Measurements from ENCODE around the gene CDYL. TPM values are rescaled to one million over a fixed set of nuclear protein-coding genes. Genes with fewer than 3 reads are reported as not detected.

The CDYL gene
- total RNA-seq, 1 experiment from 2014 or later, result 38.4 TPM

DNA sequence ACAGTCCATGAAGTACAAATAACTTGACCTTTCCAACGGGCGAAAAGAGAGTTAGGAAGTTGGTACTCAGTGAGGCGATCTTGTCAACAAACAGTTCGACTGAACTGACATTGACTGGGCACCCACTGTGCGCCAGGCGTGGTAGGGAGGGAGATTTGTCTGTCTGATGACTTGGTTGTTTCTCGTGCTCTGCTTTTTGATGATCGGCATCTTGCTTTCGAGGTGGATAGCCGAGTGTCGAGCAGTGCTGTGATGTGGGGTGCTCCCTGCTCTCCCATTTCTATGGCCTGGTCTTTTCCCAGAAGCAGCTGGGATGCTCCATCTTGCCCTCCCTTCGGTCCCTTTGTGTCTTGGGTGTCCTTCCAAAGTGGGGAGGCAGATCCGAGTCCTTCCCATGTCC, 197.2 kb downstream of the CDYL start:
- no peaks in the 10 kb centered on the region for H3K9me2 ChIP-seq (replicated peaks; ENCODE audit: low read length)
- ATAC-seq (no peak), DNase-seq (no peak)
- H3K27ac ChIP-seq (ENCODE audit: low read length), result no peak overlapping the region
- no peaks in the 10 kb centered on the region for H3K4me1 ChIP-seq (ENCODE audit: insufficient read depth, low read length)
- TF ChIP-seq, protein P1, sequence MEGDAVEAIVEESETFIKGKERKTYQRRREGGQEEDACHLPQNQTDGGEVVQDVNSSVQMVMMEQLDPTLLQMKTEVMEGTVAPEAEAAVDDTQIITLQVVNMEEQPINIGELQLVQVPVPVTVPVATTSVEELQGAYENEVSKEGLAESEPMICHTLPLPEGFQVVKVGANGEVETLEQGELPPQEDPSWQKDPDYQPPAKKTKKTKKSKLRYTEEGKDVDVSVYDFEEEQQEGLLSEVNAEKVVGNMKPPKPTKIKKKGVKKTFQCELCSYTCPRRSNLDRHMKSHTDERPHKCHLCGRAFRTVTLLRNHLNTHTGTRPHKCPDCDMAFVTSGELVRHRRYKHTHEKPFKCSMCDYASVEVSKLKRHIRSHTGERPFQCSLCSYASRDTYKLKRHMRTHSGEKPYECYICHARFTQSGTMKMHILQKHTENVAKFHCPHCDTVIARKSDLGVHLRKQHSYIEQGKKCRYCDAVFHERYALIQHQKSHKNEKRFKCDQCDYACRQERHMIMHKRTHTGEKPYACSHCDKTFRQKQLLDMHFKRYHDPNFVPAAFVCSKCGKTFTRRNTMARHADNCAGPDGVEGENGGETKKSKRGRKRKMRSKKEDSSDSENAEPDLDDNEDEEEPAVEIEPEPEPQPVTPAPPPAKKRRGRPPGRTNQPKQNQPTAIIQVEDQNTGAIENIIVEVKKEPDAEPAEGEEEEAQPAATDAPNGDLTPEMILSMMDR (conservative IDR thresholded peaks at IDR 0.05; ENCODE audit: low read depth, low read length), result no peak
- TF ChIP-seq EZH2 (IDR thresholded peaks at IDR 0.05; ENCODE audit: low read length, unreplicated experiment) (no peak), EZH2phosphoT487 (IDR thresholded peaks at IDR 0.05; ENCODE audit: borderline replicate concordance, low read length) (no peak)
- H4K20me1 ChIP-seq (ENCODE audit: low read length), result no peaks in the 10 kb centered on the region
- no peak overlapping the region for H3K4me2 ChIP-seq (ENCODE audit: low read length)
- H2AFZ ChIP-seq (ENCODE audit: low read length), result no peak overlapping the region
- H3K79me2 ChIP-seq (ENCODE audit: low read length), result no peaks in the 10 kb centered on the region
- no peaks in the 10 kb centered on the region for H3K9me3 ChIP-seq (ENCODE audit: low read length)
- no peaks in the 10 kb centered on the region for H3K36me3 ChIP-seq (ENCODE audit: low read depth, low read length)
- intact Hi-C loops (cut with micrococcal nuclease), result no loop called here
- no peak overlapping the region for H3K9ac ChIP-seq (ENCODE audit: low read length)
- ChIA-PET POLR2A (ENCODE audit: unreplicated experiment) (no interaction called here), CTCF (no interaction called here)
- H3K4me3 ChIP-seq (ENCODE audit: low read length), result no peak overlapping the region
- BruUV-seq (replicated peaks), result no TSS peak
- no peaks in the 10 kb centered on the region for H3F3A ChIP-seq (ENCODE audit: low read length, unreplicated experiment)
- no peaks in the 10 kb centered on the region for H3K27me3 ChIP-seq (ENCODE audit: low read length)

DNA sequence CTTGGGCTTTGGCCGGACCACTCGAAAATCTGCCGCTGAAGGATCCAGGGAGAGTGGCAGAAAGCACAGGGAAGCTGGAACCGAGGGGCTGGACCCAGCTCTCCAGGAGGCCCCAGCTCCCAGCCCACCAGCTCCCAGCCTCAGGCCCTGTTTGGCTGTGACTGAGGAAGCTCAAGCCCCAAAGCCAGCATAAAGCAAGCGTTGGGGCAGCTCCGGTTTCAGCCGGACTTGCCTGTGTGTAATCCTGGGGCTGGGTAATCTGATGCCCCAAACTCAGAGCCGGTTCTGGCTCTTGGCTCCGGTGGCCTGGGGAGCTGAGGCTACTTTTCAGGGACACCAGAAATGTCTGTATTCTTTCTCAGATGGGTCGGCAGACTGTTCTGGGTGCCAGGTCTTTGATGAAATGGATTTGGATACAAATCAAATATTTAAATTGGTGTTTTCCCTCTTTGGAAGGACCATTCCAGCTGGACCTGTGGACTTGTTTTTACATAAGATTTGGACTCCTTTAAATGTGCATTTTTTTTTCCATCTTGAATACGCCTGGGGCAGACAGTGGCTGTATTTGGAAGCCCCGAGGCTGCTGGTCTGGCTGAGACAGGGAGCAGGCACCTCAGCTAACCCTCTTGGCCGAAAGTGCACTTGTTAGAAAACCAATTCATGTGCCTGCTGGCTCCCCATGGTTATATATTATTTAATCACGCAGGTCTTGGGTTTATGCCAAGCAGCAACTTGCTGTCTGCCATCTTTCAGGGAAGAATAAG, 198.0 kb downstream of the CDYL start:
- CTCF ChIA-PET, result no interaction called here
- BruUV-seq (replicated peaks), result no TSS peak
- DNase-seq (peak; percentile 34), ATAC-seq (no peak; the same call in 1 of the 2 replicates)
- intact Hi-C loops (cut with micrococcal nuclease), result no loop called here
- no peaks in the 10 kb centered on the region for H3K4me1 ChIP-seq (ENCODE audit: insufficient read depth, low read length)
- TF ChIP-seq, protein P1 (conservative IDR thresholded peaks at IDR 0.05; ENCODE audit: low read depth, low read length), result no peak
- TF ChIP-seq EZH2phosphoT487 (IDR thresholded peaks at IDR 0.05; ENCODE audit: borderline replicate concordance, low read length) (no peak), EZH2 (IDR thresholded peaks at IDR 0.05; ENCODE audit: low read length, unreplicated experiment) (no peak)
- no peak overlapping the region for H3K4me2 ChIP-seq (ENCODE audit: low read length)
- POLR2A ChIA-PET (ENCODE audit: unreplicated experiment), result no interaction called here
- H3K27me3 ChIP-seq (ENCODE audit: low read length), result no peaks in the 10 kb centered on the region
- H3K27ac ChIP-seq (ENCODE audit: low read length), result no peak overlapping the region
- H3K9ac ChIP-seq (ENCODE audit: low read length), result no peak overlapping the region
- no peaks in the 10 kb centered on the region for H3K9me2 ChIP-seq (replicated peaks; ENCODE audit: low read length)
- no peaks in the 10 kb centered on the region for H4K20me1 ChIP-seq (ENCODE audit: low read length)
- H3K36me3 ChIP-seq (ENCODE audit: low read depth, low read length), result no peaks in the 10 kb centered on the region
- H2AFZ ChIP-seq (ENCODE audit: low read length), result peak overlapping the region; percentile 40
- no peaks in the 10 kb centered on the region for H3K79me2 ChIP-seq (ENCODE audit: low read length)
- no peak overlapping the region for H3K4me3 ChIP-seq (ENCODE audit: low read length)
- 0 out of 2 replicates have a peak, but pooled peaks cover under 1% of the 10 kb centered on the region for H3K9me3 ChIP-seq (ENCODE audit: low read length)
- H3F3A ChIP-seq (ENCODE audit: low read length, unreplicated experiment), result no peaks in the 10 kb centered on the region

DNA sequence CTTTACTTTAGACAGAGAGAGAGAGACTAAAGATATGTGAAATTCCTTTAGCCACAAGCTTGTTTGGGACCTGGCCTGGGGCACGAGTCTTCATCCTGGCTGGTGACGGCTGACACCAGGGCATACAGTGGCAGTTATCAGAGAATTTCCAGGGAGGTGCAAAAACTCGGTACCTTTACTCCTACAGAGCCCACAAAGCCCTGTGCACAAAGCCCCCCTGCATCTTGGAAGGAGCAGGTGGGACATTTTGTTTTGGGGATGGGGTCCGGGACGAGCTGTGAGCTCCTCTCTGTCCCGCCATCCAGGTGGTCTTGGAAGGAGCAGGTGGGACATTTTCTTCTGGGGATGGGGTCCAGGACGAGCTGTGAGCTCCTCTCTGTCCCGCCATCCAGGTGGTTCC, 198.8 kb downstream of the CDYL start:
- no peaks in the 10 kb centered on the region for H3F3A ChIP-seq (ENCODE audit: low read length, unreplicated experiment)
- DNase-seq (no peak), ATAC-seq (no peak)
- H2AFZ ChIP-seq (ENCODE audit: low read length), result no peak overlapping the region
- H3K4me2 ChIP-seq (ENCODE audit: low read length), result no peak overlapping the region
- no TSS peak for BruUV-seq (replicated peaks)
- no peaks in the 10 kb centered on the region for H3K79me2 ChIP-seq (ENCODE audit: low read length)
- 0 out of 2 replicates have a peak, but pooled peaks cover 7% of the 10 kb centered on the region for H3K9me3 ChIP-seq (ENCODE audit: low read length)
- CTCF ChIA-PET, result no interaction called here
- POLR2A ChIA-PET (ENCODE audit: unreplicated experiment), result no interaction called here
- no peaks in the 10 kb centered on the region for H3K9me2 ChIP-seq (replicated peaks; ENCODE audit: low read length)
- H3K9ac ChIP-seq (ENCODE audit: low read length), result no peak overlapping the region
- TF ChIP-seq, protein P1 (conservative IDR thresholded peaks at IDR 0.05; ENCODE audit: low read depth, low read length), result no peak
- TF ChIP-seq EZH2 (IDR thresholded peaks at IDR 0.05; ENCODE audit: low read length, unreplicated experiment) (no peak), EZH2phosphoT487 (IDR thresholded peaks at IDR 0.05; ENCODE audit: borderline replicate concordance, low read length) (no peak)
- H3K4me3 ChIP-seq (ENCODE audit: low read length), result no peak overlapping the region
- H4K20me1 ChIP-seq (ENCODE audit: low read length), result no peaks in the 10 kb centered on the region
- H3K27me3 ChIP-seq (ENCODE audit: low read length), result no peaks in the 10 kb centered on the region
- no peaks in the 10 kb centered on the region for H3K4me1 ChIP-seq (ENCODE audit: insufficient read depth, low read length)
- intact Hi-C loops (cut with micrococcal nuclease), result no loop called here
- no peak overlapping the region for H3K27ac ChIP-seq (ENCODE audit: low read length)
- H3K36me3 ChIP-seq (ENCODE audit: low read depth, low read length), result no peaks in the 10 kb centered on the region

Measured in PC-3 (cell line).